Fibroblast of skin of right quadriceps (primary cell): ENCODE measurements around the gene UNC13C.

Experiments
- DNase-seq: peaks from one replicate; pipeline ENCODE4 v3.0.0-alpha.2; 2013

The UNC13C gene

GRCh38 chr15:54120949-54121463 lies 142.8 kb downstream of the UNC13C start:
- DNase-seq, result no peak

GRCh38 chr15:54127574-54127973 lies 149.3 kb downstream of the UNC13C start:
- DNase-seq, result no peak

DNA sequence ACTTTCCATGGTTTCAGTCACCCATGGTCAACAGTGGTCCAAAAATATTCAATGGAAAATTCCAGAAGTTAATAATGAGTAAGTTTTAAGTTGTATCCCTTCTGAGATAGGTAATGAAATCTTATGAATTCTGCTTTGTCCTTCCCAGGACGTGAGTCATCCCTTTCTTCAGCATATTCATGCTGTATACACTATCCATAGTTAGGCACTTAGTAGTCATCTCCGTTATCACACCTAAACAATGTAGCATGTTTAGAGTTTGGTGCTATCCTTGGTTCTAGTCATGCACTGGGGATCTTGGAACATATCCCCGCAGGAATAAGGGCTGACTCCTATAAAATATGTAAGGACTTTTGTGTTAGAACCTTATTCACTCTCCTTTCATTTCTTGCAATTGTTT lies 153.2 kb downstream of the UNC13C start:
- DNase-seq, result no peak

GRCh38 chr15:54149115-54149531 lies 170.9 kb downstream of the UNC13C start:
- no peak for DNase-seq

GRCh38 chr15:54150255-54150654 lies 172.0 kb downstream of the UNC13C start:
- peak; percentile 60 for DNase-seq

GRCh38 chr15:54159012-54159411 lies 180.8 kb downstream of the UNC13C start:
- DNase-seq, result no peak

DNA sequence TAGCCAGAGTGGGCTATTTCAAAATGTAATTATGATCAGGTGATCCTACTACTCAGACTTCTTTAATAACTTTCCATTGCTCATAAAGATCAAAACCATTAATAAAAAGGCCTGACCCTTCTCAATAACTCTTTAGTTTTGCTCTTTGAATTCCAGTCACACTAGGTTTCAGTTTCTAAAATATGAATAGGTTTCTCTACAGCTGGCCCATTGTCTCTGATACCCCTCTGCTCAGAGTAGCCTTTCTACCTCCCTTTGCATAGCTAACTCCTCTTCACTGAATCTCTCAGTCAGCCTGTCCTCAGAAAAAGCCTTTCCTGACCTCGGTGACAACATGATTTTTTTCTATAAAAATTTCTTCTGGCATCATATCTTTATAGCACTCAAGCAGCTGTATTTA lies 209.1 kb downstream of the UNC13C start:
- DNase-seq, result no peak

- no peak for DNase-seq
These were observed 219.8 kb downstream of the UNC13C start for GRCh38 chr15:54197995-54198394.

- DNase-seq, result no peak
These were observed 228.5 kb downstream of the UNC13C start for GRCh38 chr15:54206586-54207321.

- DNase-seq, result no peak
These were observed 230.5 kb downstream of the UNC13C start for GRCh38 chr15:54208786-54209185.

DNA sequence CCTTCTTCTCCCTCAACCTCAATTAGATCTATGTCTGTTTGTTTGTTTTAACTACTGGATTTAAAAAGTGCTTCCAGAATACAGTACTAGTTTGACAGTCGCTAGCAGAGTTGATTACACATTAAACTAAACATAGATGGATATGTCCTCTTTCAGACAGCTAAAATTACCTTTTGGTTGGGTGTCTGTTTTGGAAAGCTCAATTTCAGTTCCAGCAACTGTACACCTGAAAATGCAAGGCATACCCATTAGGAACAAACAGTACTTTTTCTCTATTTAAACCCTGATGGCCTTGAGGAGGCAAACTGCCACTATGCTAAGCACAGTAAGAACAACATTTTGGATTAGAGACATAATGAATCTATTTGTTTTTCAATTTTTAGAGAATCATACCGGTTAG lies 234.4 kb downstream of the UNC13C start:
- no peak for DNase-seq

DNA sequence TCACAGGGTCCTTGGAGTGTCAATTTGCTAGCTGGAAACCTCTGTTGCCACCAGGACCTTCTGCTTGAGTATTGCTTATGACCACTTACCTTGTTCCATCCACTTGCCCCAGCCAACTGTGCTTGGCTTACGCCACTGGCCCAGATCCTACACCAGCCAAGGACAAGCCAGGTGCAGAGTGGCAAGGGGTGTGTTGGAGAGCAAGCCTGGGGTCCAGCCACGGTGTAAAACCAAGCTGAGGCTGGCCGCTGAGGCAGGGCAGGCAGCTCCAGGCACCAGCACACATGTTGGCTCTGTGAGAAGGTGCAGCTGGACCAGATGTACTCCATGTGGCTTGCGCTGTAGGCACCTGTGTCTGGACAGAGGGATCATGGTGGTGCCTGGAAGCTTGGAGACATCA lies 248.2 kb downstream of the UNC13C start:
- no peak for DNase-seq

DNA sequence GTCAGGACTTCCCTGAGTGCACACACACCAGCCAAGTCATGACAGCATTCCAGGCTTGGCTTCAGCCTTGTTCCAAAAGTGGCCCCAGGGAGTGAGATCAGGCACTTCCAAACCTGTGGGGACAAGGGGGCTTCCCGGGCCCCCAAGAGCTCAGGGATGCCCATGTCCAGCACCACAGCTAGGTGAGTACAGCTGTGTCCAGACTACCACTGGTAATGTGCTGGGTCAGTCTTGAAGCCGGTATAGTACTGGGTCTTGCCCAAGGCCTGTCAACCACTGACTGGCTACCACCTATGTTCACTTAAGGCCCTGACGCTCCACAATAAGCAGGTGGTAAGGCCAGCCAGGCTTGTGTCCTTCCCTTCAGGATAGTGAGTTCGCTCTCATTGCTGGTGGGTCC lies 249.3 kb downstream of the UNC13C start:
- no peak for DNase-seq

- no peak for DNase-seq
These were observed 272.1 kb downstream of the UNC13C start for GRCh38 chr15:54250326-54250725.

DNA sequence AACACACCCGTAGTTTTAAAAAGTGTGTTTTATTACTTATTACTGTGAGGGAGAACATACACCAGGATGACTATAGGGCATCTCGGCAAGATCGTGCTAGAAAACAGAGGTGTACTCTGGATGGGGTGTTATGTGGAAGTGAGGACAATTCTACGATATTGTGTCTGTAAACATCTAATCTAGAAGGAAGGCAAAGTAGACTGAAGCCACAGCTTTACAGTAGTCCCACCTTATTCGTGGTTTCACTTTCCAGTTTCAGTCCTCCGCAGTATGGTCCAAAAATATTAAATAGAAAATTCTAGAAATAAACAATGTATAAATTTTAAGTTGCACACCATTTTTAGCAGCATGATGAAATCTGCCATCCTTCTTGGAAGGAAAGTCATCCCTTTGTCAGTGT lies 277.9 kb downstream of the UNC13C start:
- DNase-seq, result no peak

- no peak for DNase-seq
These were observed 295.7 kb downstream of the UNC13C start for GRCh38 chr15:54273928-54274327.

DNA sequence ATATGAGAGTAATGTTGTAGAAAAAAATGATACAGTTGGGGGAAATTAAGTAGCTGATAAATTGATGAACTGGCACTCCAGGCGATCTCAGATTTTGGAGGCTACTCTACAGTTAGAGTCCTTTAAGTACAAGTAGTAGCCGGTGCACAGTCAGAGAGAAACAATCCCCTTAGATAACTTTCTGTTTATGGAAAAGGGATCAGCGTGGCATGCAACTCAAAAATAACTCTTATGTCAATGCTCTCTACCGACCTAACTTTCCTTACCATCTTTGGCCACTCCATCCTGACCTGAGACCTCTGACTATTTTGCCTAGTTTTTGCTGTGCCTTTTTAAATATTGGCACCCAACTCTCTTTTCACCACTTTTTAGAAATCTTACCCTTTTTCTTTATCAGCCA lies 299.6 kb downstream of the UNC13C start:
- DNase-seq, result no peak

DNA sequence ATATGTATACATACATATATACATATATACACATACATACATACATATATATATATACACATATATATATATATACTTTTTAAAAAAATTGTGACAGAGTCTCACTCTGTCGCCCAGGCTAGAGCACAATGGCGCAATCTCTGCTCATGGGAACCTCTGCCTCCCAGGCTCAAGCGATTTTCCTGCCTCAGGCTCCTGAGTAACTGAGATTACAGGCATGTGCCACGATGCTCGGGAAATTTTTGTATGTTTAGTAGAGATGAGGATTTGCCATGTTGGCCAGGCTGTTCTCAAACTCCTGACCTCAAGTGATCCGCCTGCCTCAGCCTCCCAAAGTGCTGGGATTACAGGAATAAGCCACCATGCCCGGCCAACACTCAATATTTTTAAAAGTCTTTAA lies 302.5 kb downstream of the UNC13C start:
- DNase-seq, result no peak

DNA sequence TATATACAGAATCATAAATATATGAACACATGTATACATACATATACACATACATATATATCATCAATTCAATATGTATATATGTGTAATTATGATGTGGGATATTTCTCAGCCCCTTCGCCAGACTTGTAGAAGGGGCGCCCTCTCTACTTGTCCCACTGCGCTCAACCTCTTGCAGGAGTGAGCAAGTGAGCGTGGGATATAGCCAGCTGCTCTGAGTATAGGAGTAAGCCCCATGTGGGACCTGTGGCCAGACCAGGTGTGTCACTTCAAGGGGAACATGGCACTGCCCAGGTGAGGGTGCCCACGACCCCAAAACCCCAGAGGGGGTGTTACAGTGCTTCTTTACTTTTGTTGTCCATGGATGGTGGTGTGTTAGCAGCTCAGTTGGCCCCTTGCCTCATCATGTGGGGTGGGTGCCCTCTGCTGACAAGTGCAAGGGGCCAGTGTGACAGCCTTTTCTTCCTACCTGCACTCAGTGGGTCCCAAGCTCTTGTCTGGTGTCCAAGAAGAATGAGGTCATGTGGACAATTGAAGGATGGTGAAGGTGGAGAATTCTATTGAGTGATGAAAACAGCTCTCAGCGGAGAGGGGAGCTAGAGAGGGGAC lies 304.1 kb downstream of the UNC13C start:
- DNase-seq, result no peak

- DNase-seq, result no peak
These were observed 309.8 kb downstream of the UNC13C start for GRCh38 chr15:54288049-54288448.

GRCh38 chr15:54289590-54290136 lies 311.4 kb downstream of the UNC13C start:
- no peak for DNase-seq

GRCh38 chr15:54298396-54298795 lies 320.2 kb downstream of the UNC13C start:
- DNase-seq, result no peak

- DNase-seq, result no peak
These were observed 326.1 kb downstream of the UNC13C start for GRCh38 chr15:54304321-54304720.

DNA sequence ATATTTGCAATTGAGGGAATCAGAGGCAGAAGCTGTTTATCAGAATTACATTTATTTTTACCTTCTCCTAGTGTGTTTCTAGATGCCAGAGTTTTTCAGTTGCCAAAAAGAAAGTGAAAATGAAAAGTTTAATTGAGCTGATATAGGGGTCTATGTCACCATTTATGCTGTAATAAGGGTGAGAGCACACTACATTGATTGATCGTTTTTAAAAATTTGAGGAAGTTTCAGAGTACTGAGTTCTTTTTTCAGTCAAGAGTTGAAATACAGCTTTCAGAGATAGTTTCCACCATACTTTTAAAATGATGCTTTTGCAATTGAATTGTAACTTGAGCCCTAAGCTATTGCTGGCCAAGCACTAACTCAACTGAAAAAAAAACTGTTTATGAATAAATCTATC lies 326.9 kb downstream of the UNC13C start:
- DNase-seq, result no peak
